ENCODE measurements around the gene ADAM15.

Gene ADAM15

GRCh38 chr1:155079487-155080311 lies 28.6 kb downstream of the ADAM15 start:
- no peak for DNase-seq
- in situ Hi-C loops (cut with HindIII; ENCODE audit: low pct_ligation_motif_present, low pct_unique_long_range_greater_than_20kb, low sequenced_read_pairs): no loop called here

- in situ Hi-C loops (cut with HindIII; ENCODE audit: low pct_ligation_motif_present, low pct_unique_long_range_greater_than_20kb, low sequenced_read_pairs): no loop called here
- DNase-seq: no peak
Measured at GRCh38 chr1:155080312-155081228, 29.5 kb downstream of the ADAM15 start.

- DNase-seq: no peak
- in situ Hi-C loops (cut with HindIII; ENCODE audit: low pct_ligation_motif_present, low pct_unique_long_range_greater_than_20kb, low sequenced_read_pairs): no loop called here
Measured at GRCh38 chr1:155081472-155082300, 30.6 kb downstream of the ADAM15 start.

GRCh38 chr1:155082301-155083051 lies 31.4 kb downstream of the ADAM15 start:
- in situ Hi-C loops (cut with HindIII; ENCODE audit: low pct_ligation_motif_present, low pct_unique_long_range_greater_than_20kb, low sequenced_read_pairs): no loop called here
- DNase-seq: no peak

GRCh38 chr1:155083052-155083541 lies 32.0 kb downstream of the ADAM15 start:
- DNase-seq: no peak
- in situ Hi-C loops (cut with HindIII; ENCODE audit: low pct_ligation_motif_present, low pct_unique_long_range_greater_than_20kb, low sequenced_read_pairs): no loop called here

- peak; percentile 54 for DNase-seq
- in situ Hi-C loops (cut with HindIII; ENCODE audit: low pct_ligation_motif_present, low pct_unique_long_range_greater_than_20kb, low sequenced_read_pairs): no loop called here
Measured at GRCh38 chr1:155083865-155084721, 33.0 kb downstream of the ADAM15 start.

- in situ Hi-C loops (cut with HindIII; ENCODE audit: low pct_ligation_motif_present, low pct_unique_long_range_greater_than_20kb, low sequenced_read_pairs): no loop called here
- DNase-seq: peak; percentile 95
Measured at GRCh38 chr1:155084722-155085503, 33.8 kb downstream of the ADAM15 start.

- in situ Hi-C loops (cut with HindIII; ENCODE audit: low pct_ligation_motif_present, low pct_unique_long_range_greater_than_20kb, low sequenced_read_pairs): no loop called here
- DNase-seq: peak; percentile 63
Measured at GRCh38 chr1:155085504-155086127, 34.5 kb downstream of the ADAM15 start.

- in situ Hi-C loops (cut with HindIII; ENCODE audit: low pct_ligation_motif_present, low pct_unique_long_range_greater_than_20kb, low sequenced_read_pairs): no loop called here
- DNase-seq: peak; percentile 62
Measured at GRCh38 chr1:155086128-155086741, 35.1 kb downstream of the ADAM15 start.

GRCh38 chr1:155086856-155087535 lies 35.9 kb downstream of the ADAM15 start:
- in situ Hi-C loops (cut with HindIII; ENCODE audit: low pct_ligation_motif_present, low pct_unique_long_range_greater_than_20kb, low sequenced_read_pairs): no loop called here
- DNase-seq: no peak

GRCh38 chr1:155091071-155092051 lies 40.2 kb downstream of the ADAM15 start:
- in situ Hi-C loops (cut with HindIII; ENCODE audit: low pct_ligation_motif_present, low pct_unique_long_range_greater_than_20kb, low sequenced_read_pairs): no loop called here
- DNase-seq: peak; percentile 73

- DNase-seq: no peak
- in situ Hi-C loops (cut with HindIII; ENCODE audit: low pct_ligation_motif_present, low pct_unique_long_range_greater_than_20kb, low sequenced_read_pairs): no loop called here
Measured at GRCh38 chr1:155092131-155092530, 41.0 kb downstream of the ADAM15 start.

- no peak for DNase-seq
- in situ Hi-C loops (cut with HindIII; ENCODE audit: low pct_ligation_motif_present, low pct_unique_long_range_greater_than_20kb, low sequenced_read_pairs): no loop called here
Measured at GRCh38 chr1:155092641-155093040, 41.5 kb downstream of the ADAM15 start.

Data from ACHN (cell line).